Lower lobe of right lung (tissue), 2 donors: ENCODE data around the gene RCOR1. TPM values are rescaled to one million over a fixed set of nuclear protein-coding genes. Genes with fewer than 3 reads are reported as not detected.

Source experiments
- ATAC-seq, 2 donors: fragments of 200-7000 bp; cut with Tn5 transposase; one replicate each; pipeline ENCODE4 v1.9.1; 2020 to 2022; ENCODE audit warnings: mild to moderate bottlenecking in 2 of 2, moderate library complexity in 2 of 2
- DNase-seq: peaks from one replicate; pipeline ENCODE4 v3.0.0-alpha.2; 2020
- H3K27ac ChIP-seq: fragments of 200-600 bp; one replicate; pipeline ENCODE4 v1.8.0; 2022
- H3K27me3 ChIP-seq: fragments of 200-600 bp; one replicate; pipeline ENCODE4 v1.8.0; 2022; ENCODE audit warnings: low read depth
- H3K36me3 ChIP-seq: fragments of 200-600 bp; one replicate; pipeline ENCODE4 v1.8.0; 2022; ENCODE audit warnings: mild to moderate bottlenecking
- H3K4me1 ChIP-seq: fragments of 200-600 bp; one replicate; pipeline ENCODE4 v1.8.0; 2022
- H3K4me3 ChIP-seq: fragments of 200-600 bp; one replicate; pipeline ENCODE4 v1.8.0; 2022; ENCODE audit warnings: mild to moderate bottlenecking
- H3K9me3 ChIP-seq: fragments of 200-600 bp; one replicate; pipeline ENCODE4 v1.8.0; 2022
- intact Hi-C: fragments of 100-400 bp; cut with DNase I; formaldehyde crosslinking; loops from one replicate; pipeline ENCODE4 v1.11.0; 2022
- total RNA-seq: library from RNA; stranded (reverse); fragmentation: NEBNext Ultra II Directional; extraction: Animal tissue kit (Norgen Biotek cat#: 25700); gene quantifications from one replicate; pipeline ENCODE4 v1.2.1, GENCODE V29; 2021
- TF ChIP-seq, protein P1 (sequence below): fragments of 200-600 bp; IDR thresholded peaks from one replicate; pipeline ENCODE4 v1.8.0; 2022; ENCODE audit warnings: antibody characterized with exemption, mild to moderate bottlenecking
- donor health status: DM: no; HTN: yes; CAD: no; lungs with severe emphysema.

RCOR1 gene
- total RNA-seq, 1 donor from 2014 or later = 53.6 TPM

- no peaks in the 10 kb centered on the region for H3K27me3 ChIP-seq
- no peak overlapping the region for H3K27ac ChIP-seq
- TF ChIP-seq, protein P1, sequence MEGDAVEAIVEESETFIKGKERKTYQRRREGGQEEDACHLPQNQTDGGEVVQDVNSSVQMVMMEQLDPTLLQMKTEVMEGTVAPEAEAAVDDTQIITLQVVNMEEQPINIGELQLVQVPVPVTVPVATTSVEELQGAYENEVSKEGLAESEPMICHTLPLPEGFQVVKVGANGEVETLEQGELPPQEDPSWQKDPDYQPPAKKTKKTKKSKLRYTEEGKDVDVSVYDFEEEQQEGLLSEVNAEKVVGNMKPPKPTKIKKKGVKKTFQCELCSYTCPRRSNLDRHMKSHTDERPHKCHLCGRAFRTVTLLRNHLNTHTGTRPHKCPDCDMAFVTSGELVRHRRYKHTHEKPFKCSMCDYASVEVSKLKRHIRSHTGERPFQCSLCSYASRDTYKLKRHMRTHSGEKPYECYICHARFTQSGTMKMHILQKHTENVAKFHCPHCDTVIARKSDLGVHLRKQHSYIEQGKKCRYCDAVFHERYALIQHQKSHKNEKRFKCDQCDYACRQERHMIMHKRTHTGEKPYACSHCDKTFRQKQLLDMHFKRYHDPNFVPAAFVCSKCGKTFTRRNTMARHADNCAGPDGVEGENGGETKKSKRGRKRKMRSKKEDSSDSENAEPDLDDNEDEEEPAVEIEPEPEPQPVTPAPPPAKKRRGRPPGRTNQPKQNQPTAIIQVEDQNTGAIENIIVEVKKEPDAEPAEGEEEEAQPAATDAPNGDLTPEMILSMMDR = no peak
- no peaks in the 10 kb centered on the region for H3K36me3 ChIP-seq
- H3K4me1 ChIP-seq = peaks cover 10% of the 10 kb centered on the region
- no peak for ATAC-seq
- intact Hi-C loops = no loop called here
- H3K4me3 ChIP-seq = no peak overlapping the region
- no peaks in the 10 kb centered on the region for H3K9me3 ChIP-seq
- no peak for DNase-seq
These were observed 3.6 kb upstream of the RCOR1 start for GRCh38 chr14:102588821-102589220.

- no peak for ATAC-seq
- intact Hi-C loops = no loop called here
- no peak for DNase-seq
- TF ChIP-seq, protein P1 = no peak
- Histone ChIP-seq H3K4me3 (no peak overlapping the region), H3K27ac (no peak overlapping the region), H3K27me3 (no peaks in the 10 kb centered on the region), H3K4me1 (peaks cover 19% of the 10 kb centered on the region), H3K9me3 (no peaks in the 10 kb centered on the region), H3K36me3 (no peaks in the 10 kb centered on the region)
These were observed 2.6 kb upstream of the RCOR1 start for GRCh38 chr14:102589761-102590290.

DNA sequence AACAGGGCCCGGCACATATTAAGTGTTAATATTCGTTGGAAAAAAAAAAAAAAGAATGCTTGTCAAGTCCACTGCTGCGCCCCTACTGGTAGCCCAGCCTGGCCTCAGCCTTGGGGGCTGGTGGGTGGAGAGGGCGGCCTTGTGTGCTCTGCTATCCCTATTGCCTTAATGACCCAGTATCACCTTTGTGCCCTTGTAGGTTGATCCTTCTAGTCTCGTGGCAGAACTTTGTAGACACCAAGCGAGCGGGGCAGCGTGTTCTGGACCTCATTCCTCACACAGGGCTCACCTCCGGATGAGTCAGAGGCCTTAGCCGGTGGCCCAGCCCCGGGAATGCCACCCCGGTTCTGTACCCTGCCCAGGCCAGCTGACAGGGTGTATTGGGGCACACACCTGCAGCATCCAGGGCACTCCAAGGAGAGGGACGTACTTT lies 1.8 kb upstream of the RCOR1 start:
- Histone ChIP-seq H3K27me3 (no peaks in the 10 kb centered on the region), H3K36me3 (no peaks in the 10 kb centered on the region), H3K9me3 (no peaks in the 10 kb centered on the region), H3K4me3 (no peak overlapping the region), H3K4me1 (peaks cover 28% of the 10 kb centered on the region), H3K27ac (peak overlapping the region; percentile 94)
- intact Hi-C loops = no loop called here
- ATAC-seq (peak in 1 of 2 donors; percentile 3), DNase-seq (peak; percentile 55)
- TF ChIP-seq, protein P1 = peak; percentile 38

DNA sequence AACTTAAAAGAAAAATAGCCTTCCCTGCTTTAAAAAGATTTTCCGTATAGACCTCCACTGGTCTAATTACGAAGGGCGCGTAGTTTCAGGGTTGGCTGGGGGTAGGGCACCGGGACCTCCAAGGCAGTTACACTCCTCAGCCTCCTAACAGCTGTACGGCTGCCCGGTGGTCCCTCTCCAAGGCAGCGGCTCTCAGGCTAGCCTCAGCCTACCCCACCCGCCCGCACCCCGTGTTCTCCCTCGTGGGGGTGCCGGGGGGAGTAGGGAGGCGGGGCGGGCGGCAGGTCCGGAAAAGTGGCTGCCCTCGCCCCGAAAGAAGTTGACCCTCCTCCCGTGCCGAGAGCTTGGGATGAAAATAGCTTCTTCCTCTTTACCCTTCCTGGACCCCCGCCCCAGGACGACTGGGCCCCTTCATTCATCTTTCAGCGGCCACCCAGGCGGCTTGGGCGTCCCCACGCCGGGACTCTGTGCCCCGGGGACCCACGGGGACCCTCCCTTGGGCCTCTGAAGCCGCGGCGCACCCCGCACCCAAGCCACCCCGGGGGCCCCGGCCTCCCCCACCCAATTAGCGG lies 991 bp upstream of the RCOR1 start:
- H3K4me1 ChIP-seq = peaks cover 29% of the 10 kb centered on the region
- ATAC-seq = peak; percentile 2 to 10
- H3K27ac ChIP-seq = peak overlapping the region; percentile 94
- H3K36me3 ChIP-seq = no peaks in the 10 kb centered on the region
- H3K27me3 ChIP-seq = no peaks in the 10 kb centered on the region
- no peaks in the 10 kb centered on the region for H3K9me3 ChIP-seq
- intact Hi-C loops = no loop called here
- DNase-seq = peak; percentile 58
- TF ChIP-seq, protein P1 = no peak
- H3K4me3 ChIP-seq = peak overlapping the region; percentile 96

GRCh38 chr14:102592763-102593060 lies 263 bp downstream of the RCOR1 start:
- Histone ChIP-seq H3K27ac (peak overlapping the region; percentile 94), H3K36me3 (peaks cover 5% of the 10 kb centered on the region), H3K9me3 (no peaks in the 10 kb centered on the region), H3K4me3 (peak overlapping the region; percentile 96), H3K27me3 (no peaks in the 10 kb centered on the region), H3K4me1 (peaks cover 29% of the 10 kb centered on the region)
- DNase-seq (no peak), ATAC-seq (no peak)
- TF ChIP-seq, protein P1 = no peak
- intact Hi-C loops = no loop called here
